GM12878 (cell line): ENCODE data around the gene VEZF1.

Experiments
- CBX3 ChIP-seq: fragments of 200-600 bp; sonication (generic); IDR thresholded peaks from 2 replicates; pipeline ENCODE4 v1.6.1; 2016; ENCODE audit warnings: low read depth, borderline replicate concordance
- CHD2 ChIP-seq: IDR thresholded peaks from 2 replicates; pipeline ENCODE4 v1.6.1; 2011; ENCODE audit warnings: low read depth, low read length, improper control_type of control experiment, borderline replicate concordance
- CREB1 ChIP-seq: IDR thresholded peaks from 2 replicates; pipeline ENCODE4 v1.6.1; 2012; ENCODE audit warnings: low read depth, mild to moderate bottlenecking, inconsistent platforms
- CREM ChIP-seq: IDR thresholded peaks from 2 replicates; pipeline ENCODE4 v1.6.1; 2014; ENCODE audit warnings: antibody characterized with exemption, low read depth
- CTCF ChIP-seq, 3 experiments: IDR thresholded peaks in 2 of 3; conservative IDR thresholded peaks in 1 of 3; 2 replicates each; pipeline ENCODE4 v1.5.1; 2011; ENCODE audit warnings: low read depth in 3 of 3, low read length in 3 of 3, mild to moderate bottlenecking in 3 of 3, control low read depth in 2 of 3, moderate library complexity in 2 of 3, inconsistent platforms in 1 of 3, mixed read lengths in 1 of 3; ENCODE audit not compliant: control insufficient read depth in 2 of 3, insufficient read depth in 1 of 3; ENCODE audit errors: extremely low read depth in 1 of 3
- GABPA ChIP-seq: IDR thresholded peaks from 2 replicates; pipeline ENCODE4 v1.6.1; 2014; ENCODE audit warnings: antibody characterized with exemption, low read depth, mild to moderate bottlenecking, inconsistent platforms
- NRF1 ChIP-seq: conservative IDR thresholded peaks from 2 replicates; pipeline ENCODE4 v1.6.1; 2011; ENCODE audit warnings: mild to moderate bottlenecking, low read depth, low read length, improper control_type of control experiment
- TF ChIP-seq, protein P1 (sequence below): IDR thresholded peaks from 2 replicates; pipeline ENCODE4 v1.6.1; 2012; ENCODE audit warnings: mild to moderate bottlenecking, low read depth, low read length
- TF ChIP-seq, protein P2 (sequence below): fragments of 450-650 bp; conservative IDR thresholded peaks from 2 replicates; pipeline ENCODE4 v1.6.1; 2017; ENCODE audit warnings: mild to moderate bottlenecking, moderate library complexity

DNA sequence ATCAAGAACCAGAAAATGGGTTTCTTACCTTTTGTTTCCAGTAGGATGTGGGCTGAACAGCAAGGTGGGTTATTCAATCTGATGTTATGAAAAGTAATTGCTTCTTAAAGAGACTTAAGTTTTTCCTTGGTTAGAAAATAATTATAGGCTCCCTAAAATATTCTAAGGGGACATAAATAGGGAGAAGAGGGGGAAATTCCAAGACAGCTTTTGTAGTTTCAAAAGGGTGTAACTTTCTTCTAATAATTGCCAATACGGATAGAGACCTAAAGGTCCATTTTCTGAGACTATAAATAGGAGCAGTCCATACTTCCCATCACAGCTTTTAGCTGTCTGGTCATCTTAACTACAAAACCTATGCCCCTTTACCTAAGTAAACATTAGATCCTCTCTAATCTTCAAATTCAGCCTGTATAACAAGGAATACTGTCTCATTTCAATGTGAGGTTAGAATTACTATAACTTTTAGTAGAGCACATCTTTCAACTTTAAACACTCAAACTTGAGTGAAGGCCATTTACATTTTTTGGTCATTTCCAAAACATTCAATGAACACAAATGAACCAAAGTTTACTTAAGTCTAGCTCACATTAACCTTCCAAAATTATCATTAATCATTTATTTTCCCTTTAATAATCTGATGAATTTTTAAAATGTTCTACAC, 13.5 kb upstream of the VEZF1 start:
- TF ChIP-seq CHD2, result no peak
- TF ChIP-seq, protein P1, sequence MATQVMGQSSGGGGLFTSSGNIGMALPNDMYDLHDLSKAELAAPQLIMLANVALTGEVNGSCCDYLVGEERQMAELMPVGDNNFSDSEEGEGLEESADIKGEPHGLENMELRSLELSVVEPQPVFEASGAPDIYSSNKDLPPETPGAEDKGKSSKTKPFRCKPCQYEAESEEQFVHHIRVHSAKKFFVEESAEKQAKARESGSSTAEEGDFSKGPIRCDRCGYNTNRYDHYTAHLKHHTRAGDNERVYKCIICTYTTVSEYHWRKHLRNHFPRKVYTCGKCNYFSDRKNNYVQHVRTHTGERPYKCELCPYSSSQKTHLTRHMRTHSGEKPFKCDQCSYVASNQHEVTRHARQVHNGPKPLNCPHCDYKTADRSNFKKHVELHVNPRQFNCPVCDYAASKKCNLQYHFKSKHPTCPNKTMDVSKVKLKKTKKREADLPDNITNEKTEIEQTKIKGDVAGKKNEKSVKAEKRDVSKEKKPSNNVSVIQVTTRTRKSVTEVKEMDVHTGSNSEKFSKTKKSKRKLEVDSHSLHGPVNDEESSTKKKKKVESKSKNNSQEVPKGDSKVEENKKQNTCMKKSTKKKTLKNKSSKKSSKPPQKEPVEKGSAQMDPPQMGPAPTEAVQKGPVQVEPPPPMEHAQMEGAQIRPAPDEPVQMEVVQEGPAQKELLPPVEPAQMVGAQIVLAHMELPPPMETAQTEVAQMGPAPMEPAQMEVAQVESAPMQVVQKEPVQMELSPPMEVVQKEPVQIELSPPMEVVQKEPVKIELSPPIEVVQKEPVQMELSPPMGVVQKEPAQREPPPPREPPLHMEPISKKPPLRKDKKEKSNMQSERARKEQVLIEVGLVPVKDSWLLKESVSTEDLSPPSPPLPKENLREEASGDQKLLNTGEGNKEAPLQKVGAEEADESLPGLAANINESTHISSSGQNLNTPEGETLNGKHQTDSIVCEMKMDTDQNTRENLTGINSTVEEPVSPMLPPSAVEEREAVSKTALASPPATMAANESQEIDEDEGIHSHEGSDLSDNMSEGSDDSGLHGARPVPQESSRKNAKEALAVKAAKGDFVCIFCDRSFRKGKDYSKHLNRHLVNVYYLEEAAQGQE, result no peak
- no peak for TF ChIP-seq NRF1
- TF ChIP-seq CBX3, result no peak
- no peak for TF ChIP-seq CREM
- no peak for TF ChIP-seq CREB1
- TF ChIP-seq, protein P2, sequence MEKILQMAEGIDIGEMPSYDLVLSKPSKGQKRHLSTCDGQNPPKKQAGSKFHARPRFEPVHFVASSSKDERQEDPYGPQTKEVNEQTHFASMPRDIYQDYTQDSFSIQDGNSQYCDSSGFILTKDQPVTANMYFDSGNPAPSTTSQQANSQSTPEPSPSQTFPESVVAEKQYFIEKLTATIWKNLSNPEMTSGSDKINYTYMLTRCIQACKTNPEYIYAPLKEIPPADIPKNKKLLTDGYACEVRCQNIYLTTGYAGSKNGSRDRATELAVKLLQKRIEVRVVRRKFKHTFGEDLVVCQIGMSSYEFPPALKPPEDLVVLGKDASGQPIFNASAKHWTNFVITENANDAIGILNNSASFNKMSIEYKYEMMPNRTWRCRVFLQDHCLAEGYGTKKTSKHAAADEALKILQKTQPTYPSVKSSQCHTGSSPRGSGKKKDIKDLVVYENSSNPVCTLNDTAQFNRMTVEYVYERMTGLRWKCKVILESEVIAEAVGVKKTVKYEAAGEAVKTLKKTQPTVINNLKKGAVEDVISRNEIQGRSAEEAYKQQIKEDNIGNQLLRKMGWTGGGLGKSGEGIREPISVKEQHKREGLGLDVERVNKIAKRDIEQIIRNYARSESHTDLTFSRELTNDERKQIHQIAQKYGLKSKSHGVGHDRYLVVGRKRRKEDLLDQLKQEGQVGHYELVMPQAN, result no peak
- no peak for TF ChIP-seq CTCF (IDR thresholded peaks at IDR 0.05 in 2 of 3, conservative IDR thresholded peaks at IDR 0.05 in 1 of 3; ENCODE audit: control insufficient read depth in 2 of 3, extremely low read depth in 1 of 3, insufficient read depth in 1 of 3, low read depth in 3 of 3, low read length in 3 of 3)
- no peak for TF ChIP-seq GABPA
